NK-92 treated with Interleukin-12 subunit alpha and Interleukin-12 subunit beta, amount 100 ng/mL, for 24 hours (cell line): Measurements from ENCODE around the gene CACNG3.
"Not testable (repeated sequence)": the region's sequence is repeated elsewhere in the genome, so short reads cannot be mapped to it uniquely, and the experiment has no call there.

Source experiments
- DNase-seq: peaks from one replicate; lab custom pipeline; 2025; lab: John Stamatoyannopoulos, UW

CACNG3 gene

DNA sequence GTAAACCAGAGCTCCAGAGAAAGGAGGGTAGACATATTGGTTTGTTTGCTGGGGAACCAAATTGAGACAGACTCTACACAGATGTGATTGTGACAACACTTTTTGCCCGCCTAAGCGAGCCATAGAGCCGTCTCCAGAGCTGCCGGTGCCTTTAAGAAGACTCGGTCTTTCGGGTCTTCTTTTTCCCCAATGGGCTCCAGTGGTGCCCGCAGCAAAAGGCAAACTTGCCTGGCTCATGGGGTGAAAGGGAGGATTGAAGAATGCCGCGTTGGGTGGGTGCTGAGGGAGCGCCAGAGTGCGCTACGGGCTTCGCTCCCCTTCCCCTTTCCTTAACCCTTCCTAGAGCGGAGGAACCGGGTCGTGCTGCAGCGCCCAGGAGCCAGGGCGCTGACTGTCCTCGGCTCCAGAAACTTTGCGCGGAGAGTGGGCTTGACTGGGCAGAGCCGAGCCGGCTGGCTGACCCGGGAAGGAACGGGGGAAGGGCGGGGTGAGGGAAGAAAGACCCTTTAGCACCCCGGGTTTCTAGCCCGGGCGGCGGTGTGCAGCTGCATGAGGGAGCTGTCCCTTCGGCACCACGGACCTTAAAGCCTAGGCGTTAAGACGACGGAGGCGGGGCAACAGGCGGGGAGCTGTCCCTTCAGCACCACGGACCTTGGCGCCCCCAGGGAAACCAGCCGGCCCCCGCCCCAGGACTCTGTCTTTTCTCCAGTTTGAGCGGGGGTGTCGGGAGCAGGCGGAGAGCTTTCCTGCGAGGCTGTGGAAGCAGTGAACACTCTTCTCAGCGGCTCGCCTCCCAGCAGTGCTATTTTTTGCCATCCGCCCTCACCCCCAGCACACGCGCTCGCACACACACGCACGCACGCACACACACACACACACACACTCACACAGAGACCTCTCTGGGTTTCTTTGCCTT lies at the start of gene CACNG3:
Gene CACNG3 (plus strand): TSS at position 880 of the 916 bp plus-strand sequence. CDS start 420 bp downstream, outside the sequence.
- DNase-seq = no peak

DNA sequence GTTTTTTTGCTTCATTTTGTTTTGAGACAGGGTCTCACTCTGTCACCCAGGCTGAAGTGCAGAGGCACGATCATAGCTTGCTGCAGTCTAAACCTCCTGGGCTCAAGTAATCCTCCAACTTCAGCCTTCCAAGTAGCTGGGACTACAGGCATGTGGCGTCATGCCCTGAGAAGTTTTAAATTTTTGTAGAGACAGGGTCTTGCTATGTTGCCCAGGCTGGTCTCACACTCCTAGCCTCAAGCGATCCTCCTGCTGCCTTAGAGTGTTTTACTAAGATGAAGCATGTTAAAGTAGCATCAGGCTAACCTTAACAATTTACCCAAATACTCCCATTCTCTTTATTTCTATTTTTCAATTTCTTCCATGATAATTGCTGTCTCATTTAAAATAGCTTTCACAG lies 49.2 kb upstream of the CACNG3 start:
- no peak for DNase-seq

DNA sequence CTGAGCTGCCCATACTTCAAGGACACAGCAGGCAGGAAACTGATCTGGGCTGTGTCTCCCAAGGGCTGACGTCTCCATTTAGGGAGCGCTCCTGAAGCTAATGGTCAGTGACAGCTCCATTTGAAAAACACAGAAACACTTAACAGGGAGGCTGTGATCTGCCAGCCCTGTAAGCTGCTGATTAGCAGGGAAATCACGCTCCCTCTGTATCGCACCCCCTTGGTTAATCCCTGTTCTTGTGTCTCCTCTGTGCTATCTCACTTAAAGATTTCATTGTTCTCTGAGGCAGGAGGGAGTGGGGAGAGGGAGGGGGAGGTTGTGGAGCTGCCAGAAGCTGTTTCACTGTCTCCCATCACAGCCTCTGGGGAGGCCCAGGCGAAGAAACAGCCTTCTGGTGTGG lies 47.4 kb upstream of the CACNG3 start:
- DNase-seq = no peak

DNA sequence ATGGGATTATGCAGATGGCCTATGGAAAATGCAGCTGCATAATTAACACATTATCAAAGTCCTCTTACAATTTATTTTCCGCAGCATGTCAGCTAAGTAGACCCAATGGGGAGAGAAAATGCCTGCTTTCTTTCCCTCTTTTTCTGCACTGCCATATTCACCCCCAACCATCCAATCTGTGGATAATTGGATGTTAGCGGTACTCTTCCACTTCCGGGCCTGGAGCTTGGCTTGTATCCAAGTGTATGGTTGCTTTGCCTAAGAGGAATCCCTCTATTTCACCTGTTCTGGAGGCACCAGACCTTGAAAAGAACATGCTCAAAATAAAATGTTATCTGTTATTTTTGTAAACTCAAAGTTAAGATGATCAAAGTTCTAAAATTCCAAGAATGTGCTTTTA lies 41.1 kb upstream of the CACNG3 start:
- DNase-seq = no peak

DNA sequence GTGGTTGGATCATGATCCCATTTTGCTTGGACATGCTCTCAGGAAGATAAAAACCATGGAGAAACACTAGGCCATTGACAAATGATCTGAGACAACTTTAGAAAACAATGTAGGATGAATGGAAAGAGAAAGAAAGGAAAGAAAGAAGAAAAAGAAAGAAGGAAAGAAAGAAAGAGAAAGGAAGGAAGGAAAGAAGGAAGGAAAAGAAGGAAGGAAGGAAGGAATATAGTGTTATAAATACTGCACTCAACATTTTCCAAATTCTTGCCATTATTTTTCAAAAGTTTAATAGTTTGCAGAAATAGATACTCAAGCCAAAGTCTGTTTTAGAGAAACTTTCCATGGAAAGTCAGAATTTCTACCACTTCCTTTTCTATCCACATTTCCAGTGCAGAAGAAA lies 39.2 kb upstream of the CACNG3 start:
- DNase-seq = no peak

DNA sequence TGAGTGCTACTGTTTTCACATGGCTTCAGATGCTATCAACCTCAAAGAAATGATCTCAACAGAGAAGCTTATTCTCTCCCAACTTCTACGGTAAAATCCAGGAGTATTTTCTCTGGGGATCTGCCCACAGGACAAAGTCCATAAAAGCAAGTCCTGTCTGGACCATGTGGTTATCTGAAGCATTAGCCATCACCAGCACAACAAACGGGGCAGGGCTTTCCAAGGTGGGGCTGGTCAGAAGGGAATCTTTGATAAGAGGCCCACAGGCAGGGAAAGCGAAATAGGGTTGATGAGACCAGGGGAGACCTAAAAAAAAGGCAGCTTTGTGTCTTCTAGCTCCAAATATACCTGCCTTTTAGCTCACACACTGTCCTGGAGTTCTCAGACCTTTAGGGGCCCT lies 38.7 kb upstream of the CACNG3 start:
- DNase-seq = no peak

DNA sequence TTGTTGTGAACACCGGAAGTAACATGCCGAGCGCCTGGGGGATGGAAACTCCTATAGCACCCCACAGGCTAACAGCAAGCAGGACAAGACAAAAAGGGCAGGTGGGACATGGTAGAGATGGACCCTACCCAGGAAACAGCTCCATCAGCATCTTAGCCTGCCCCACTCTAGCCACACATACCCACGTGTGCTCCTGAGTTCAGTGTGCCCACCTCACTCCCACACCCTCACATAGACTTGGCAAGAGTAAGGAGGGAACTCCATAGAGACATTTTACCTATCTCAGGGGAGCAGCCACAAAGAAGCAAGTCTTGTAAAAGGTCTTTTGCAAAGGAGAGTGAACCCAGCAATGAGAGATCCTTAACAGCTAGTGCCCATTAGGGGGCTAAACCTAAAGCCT lies 37.8 kb upstream of the CACNG3 start:
- no peak for DNase-seq

DNA sequence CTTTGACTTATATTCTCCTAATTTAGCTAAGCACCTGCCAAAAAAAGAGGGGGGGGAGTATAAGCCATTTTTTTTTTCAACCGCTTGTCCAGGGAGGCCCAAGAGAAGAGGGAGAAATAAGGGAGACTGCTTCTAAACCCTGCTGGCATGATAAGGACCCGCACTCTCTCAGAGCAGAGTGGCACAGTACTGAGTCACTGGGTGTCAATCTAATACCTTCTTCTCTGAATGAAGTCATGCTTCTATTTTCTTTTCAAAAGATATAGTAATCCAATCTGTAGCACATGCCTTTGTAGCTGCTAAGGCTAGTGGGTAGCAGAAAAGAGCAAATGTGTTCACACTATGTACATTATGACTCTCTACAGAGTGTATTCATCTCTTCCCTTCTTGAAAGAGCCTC lies 34.9 kb upstream of the CACNG3 start:
- no peak for DNase-seq

DNA sequence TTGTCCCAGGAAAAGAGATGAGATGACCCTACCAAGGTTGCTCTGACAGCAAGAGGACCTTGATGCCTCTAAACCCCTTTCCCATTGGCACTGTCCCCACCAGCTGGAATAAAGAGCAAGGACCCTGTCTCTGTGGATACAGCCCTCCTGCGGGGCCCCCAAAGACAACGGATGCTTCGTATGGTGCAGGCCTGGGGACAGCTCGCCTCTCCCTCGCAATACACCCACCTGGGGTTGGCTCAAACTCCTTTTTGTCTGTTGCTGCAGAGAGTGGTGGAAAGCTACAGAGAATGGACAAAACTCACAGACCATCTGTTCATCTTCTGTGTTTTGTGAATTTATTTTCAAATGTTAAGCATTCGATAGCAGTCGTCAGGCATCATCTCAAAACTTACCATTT lies 27.6 kb upstream of the CACNG3 start:
- no peak for DNase-seq

DNA sequence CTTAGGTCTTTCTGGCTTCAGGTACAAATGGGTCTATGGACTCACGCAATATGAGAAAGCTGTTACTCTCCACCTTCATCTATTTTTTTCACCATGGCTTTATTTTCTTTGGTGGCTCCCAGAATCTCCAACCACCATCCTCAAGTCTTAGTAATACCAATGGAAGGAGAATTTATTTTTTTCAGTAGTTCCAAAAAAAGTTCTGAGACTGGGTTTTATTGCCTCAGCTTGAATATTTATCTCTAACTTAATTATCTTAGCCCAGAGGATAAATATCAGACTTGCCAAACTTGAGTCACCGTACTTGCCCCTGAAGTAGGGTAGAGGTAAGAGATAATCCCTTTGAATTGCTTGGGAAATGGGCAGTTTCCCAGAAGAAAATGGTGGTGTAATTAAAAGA lies 23.2 kb upstream of the CACNG3 start:
- no peak for DNase-seq

DNA sequence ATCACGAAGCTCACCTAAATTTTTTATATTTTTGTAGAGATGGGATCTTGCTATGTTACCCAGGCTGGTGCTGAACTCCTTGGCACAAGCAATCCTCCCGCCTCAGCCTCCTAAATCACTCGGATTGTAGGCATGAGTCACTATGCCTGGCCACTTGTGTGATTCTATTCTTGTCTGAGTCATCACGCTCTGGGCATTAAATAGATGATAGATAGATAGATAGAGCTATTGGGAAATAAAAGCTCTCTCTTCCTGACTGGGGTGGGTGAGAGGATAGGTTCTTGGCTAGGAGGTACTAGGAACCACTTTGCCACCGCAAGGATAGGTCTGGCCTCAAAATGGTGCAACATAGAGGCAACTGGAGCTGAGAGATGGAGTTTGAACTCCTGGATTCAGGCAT lies 21.4 kb upstream of the CACNG3 start:
- DNase-seq = no peak

DNA sequence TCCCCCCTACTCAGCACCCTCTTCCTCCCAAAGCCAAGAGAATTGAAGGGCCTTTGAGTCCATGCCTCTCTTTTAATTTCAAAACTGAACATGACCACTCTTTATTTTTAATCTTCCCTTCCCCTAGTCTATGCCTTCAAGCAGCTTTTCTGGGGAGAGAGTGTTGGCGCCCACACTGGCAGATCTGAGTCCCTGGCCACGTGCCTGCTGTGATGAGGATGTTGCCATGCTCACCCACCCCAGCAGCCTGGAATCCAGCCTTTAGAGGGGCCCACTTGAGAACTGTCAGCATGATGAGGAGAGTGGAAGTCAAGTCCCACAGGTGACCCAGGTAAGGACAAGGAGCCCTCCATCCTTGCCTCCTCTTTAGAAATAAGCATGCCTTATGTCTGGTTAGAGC lies 20.3 kb upstream of the CACNG3 start:
- DNase-seq = no peak

DNA sequence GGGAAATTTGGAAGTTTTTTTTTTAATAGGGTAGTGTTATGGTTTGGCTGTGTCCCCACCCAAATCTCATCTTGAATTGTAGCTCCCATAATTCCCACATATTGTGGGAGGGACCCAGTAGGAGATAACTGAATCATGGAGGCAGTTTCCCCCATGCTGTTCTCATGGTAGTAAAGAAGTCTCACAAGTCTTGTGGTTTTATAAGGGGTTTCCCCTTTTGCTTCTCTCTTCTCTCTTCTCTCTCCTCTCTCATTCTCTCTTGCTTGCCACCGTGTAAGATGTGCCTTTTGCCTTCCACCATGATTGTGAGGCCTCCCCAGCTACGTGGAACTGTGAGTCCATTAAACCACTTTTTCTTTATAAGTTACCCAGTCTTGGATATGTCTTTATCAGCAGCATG lies 17.3 kb upstream of the CACNG3 start:
- DNase-seq = not testable (repeated sequence)

DNA sequence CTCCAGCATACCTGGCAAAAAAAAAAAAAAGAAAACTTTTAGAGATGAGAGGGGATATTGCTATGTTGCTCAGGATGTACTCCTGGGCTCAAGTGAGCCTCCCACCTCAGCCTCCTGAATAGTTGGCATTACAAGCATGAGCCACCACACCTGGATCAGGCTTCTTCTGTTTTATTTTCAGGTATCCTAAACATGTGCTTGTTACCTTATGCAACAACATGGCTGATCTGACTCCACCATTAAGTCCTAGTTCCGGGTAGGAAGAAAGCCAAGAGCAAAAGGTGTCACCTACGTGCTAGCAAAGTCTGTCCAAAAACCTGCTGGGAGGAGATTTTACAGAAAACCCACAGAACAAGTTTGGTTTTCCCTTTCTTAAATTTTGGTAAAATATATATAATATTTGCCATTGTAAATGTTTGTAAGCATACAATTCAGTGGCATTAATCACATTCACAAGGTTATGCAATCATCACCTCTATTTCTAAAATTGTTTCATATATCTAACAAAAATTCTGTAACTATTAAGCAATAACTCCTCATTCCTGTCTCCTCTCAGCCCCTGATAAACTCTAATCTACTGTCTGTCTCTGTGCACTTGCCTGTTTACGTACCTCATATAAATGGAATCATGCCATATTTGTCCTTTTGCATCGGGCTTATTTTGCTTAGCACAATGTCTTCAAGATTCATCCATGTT lies 9.1 kb upstream of the CACNG3 start:
- DNase-seq = no peak

DNA sequence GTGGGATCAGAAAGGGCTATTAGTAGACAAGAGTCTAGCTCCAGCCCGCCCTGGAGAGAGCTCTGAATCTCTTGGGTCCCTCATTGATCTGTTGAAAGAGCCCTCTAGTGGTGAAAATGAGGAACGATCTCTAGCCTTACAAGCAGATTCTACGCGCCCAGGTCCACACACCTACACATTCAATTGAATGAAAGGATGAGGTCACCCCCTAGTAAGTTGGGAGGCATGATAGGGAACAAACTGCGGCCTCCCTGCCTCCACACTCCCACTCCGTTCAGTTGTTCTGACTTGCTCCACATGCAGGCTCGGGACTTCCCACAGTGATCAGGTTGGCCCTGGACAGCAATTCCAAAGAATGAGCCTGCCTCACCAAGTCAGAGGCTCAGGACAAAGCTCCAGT lies 2.9 kb upstream of the CACNG3 start:
- peak; percentile 16 for DNase-seq

DNA sequence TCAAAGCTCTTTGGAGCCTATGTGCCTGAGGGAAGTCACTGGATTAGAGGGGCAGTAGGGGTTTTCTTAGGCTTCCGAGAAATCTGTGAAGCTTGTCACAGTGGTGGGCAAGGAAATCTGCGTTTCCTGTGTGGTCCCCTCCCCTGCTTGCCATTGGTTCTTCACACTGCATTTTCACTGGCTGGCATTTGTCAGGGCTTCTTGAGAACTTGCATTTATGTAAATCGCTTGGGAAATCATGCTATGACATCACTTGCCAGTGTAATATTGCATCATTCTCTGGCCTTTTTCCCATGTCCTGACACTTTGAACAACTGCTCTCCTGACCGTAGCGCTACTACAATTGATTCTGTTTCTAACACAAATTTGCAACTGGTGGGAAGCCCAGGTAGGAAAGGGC lies 1.8 kb downstream of the CACNG3 start:
- DNase-seq = no peak

DNA sequence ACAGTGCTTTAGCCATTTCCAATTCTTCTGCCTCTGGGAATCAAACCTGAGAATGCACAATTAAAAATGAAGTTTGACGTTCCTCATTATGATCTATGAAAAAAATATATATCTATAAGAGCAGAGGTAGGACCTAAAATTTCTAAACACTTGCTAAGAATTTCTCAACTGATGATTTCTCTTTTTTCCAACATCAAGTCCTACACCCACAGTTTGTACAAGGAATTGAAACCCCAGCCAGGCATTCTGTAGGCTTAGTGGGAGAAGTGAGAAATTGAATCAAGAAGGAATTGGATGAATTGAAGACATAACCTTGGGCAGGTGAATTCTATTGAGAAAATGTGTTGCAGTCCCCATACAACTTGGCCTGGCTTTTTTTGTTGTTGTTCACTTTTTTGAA lies 2.7 kb downstream of the CACNG3 start:
- DNase-seq = no peak

DNA sequence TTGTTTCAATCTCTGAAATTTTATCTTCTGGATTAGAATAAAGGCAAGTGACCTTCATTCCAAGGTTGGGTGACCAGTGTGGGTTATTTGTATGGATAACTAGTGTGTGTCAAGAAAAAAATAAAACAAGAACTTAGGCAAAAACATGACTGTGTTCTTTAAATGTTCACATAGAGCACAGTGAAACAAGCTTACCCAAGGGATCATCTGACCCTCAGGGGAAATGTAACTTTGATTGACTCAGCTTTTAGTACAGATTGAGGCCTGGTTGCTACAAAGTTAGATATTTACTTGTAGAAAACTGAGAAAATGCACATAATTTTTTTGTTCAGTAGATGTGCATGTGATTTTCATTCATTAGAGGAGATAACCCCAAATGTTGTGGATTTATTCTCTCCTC lies 6.7 kb downstream of the CACNG3 start:
- DNase-seq = no peak

DNA sequence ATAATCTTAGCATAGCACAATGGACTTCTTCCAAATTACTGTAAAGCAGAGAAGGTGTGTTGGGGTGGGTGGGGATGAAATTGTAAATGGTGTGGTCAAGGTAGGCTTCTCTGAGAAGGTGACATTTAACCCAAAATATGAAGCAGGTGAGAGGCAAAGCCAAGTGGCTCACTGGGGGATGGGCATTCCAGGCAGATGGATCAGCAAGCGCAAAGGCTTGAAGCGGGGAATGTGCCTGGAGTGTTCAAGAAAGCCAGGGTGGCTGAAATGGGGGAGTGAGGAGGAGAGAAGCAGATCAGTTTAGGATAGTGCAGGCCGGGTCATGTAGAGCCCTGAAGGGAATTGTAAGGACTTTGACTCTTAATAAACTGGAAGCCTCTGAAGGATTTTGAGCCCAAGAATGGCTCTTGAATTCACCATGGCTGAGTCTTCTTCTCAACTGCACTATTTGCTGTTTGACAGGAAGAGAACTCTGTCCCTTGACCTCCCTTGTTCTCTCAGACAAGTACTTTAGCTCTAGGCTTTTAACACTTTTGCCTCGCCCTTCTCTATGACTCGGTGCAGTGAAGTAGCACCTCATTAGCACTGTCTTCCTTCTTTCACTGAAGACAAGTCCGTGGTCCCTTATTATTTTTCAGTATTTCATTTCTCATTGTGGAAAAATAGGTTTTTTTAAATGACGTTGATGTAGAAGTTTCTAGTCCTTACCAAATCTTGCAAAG lies 14.7 kb downstream of the CACNG3 start:
- no peak for DNase-seq

DNA sequence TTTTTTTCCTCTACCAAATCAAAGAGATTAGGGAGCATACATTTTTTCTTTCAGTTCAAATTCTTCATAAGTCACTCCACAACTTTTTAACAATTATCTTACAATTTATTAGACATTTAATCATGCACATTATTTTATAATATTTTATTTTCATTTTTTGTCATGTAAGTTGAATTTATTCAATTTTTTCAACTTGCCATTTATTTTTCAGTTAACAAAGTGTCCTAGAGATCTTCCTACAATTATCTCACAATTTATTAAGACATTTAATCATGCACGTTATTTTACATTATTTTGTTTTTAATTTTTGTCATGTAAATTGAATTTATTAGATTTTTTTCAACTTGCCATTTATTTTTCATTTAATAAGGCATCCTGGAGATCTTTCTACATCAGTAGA lies 16.2 kb downstream of the CACNG3 start:
- no peak for DNase-seq

DNA sequence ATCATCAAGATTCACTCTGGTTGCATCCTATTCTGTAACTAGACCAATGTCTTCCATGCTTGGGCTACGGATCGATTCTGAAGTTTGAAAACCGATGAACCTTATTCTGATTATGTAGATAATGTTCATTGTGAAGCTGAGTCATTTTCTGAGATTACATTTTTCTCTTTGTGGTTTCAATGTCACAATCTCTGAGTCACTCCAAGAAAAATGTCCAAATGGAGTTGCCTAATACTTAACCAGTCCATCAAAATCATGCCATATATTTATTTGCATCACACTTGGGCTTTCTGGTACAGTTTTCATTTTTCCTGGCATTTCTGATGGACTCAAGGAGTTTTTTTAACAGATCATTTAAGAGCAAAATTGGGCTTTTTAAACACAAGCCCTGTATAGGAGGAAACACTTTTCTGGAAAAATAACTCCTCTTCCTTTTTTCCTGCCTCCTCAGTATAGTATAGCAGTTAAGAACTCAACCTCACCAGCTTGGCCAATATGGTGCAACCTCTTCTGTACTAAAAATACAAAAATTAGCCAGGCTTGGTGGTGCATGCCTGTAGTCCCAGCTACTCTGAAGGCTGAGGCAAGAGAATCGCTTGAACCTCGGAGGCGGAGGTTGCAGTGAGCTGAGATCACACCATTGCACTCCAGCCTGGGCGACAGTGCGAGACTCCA lies 17.5 kb downstream of the CACNG3 start:
- no peak for DNase-seq

DNA sequence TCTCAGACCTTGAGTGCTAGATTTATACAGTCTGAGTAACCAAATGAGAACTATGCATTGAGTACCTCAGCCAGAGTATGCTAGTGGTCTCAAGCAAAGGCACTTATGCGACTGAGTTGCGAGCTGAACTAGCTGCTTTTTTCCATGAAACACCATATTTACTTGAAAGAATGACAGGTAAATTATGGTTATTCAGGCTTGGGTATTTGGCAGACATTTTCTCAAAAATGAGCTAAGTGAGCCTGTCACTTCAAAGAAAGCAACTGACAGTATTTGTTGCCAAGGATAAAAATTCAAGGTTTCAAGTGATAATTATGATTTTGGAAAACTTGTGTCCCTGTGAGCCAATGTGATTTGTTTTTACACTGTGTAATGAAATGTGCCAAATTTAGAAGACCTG lies 19.3 kb downstream of the CACNG3 start:
- no peak for DNase-seq
